Neural cell (in vitro differentiated cells): ENCODE results near the gene CATSPERB. TPM values are rescaled to one million over a fixed set of nuclear protein-coding genes. Genes with fewer than 3 reads are reported as not detected.

Experiments
- H2AFZ ChIP-seq: fragments of 200-600, 300-800 bp; sonication (generic), shearing (Covaris generic); 2 replicates; pipeline ENCODE4 v1.6.0; 2014; ENCODE audit warnings: low read depth, mild to moderate bottlenecking, antibody characterized with exemption, low read length, moderate library complexity
- H3F3A ChIP-seq: fragments of 200-600 bp; shearing (Covaris generic); 2 replicates; pipeline ENCODE4 v1.6.1; 2016; ENCODE audit warnings: mild to moderate bottlenecking, moderate library complexity, mixed read lengths, antibody characterized with exemption, low read length; ENCODE audit not compliant: insufficient read depth, poor library complexity, severe bottlenecking
- H3K27ac ChIP-seq: fragments of 200-600, 300-800 bp; sonication (generic), shearing (Covaris generic); 2 replicates; pipeline ENCODE4 v1.5.1; 2014; ENCODE audit warnings: mild to moderate bottlenecking, low read length, moderate library complexity
- H3K27me3 ChIP-seq: fragments of 300-800, 200-600 bp; sonication (generic), shearing (Covaris generic); 2 replicates; pipeline ENCODE4 v1.6.0; 2014; ENCODE audit warnings: mild to moderate bottlenecking, low read depth, low read length, moderate library complexity; ENCODE audit not compliant: insufficient read depth
- H3K36me3 ChIP-seq: fragments of 300-800, 200-600 bp; sonication (generic), shearing (Covaris generic); 2 replicates; pipeline ENCODE4 v1.5.1; 2014; ENCODE audit warnings: mild to moderate bottlenecking, antibody characterized with exemption, low read length, moderate library complexity; ENCODE audit not compliant: insufficient read depth
- H3K4me2 ChIP-seq: fragments of 300-800, 200-600 bp; sonication (generic), shearing (Covaris generic); 2 replicates; pipeline ENCODE4 v1.6.0; 2014; ENCODE audit warnings: mild to moderate bottlenecking, low read length
- H3K4me3 ChIP-seq: fragments of 300-800, 200-600 bp; sonication (generic), shearing (Covaris generic); 2 replicates; pipeline ENCODE4 v1.5.1; 2014; ENCODE audit warnings: mild to moderate bottlenecking, low read length, moderate library complexity
- H3K79me2 ChIP-seq: fragments of 200-600 bp; shearing (Covaris generic); replicated peaks from 2 replicates; pipeline ENCODE4 v1.6.0; 2014; ENCODE audit warnings: mild to moderate bottlenecking, low read length, moderate library complexity; ENCODE audit not compliant: insufficient read depth
- H3K9ac ChIP-seq: fragments of 300-800, 200-600 bp; sonication (generic), shearing (Covaris generic); 2 replicates; pipeline ENCODE4 v1.6.1; 2016; ENCODE audit warnings: mild to moderate bottlenecking, low read length, mixed read lengths
- H3K9me2 ChIP-seq: fragments of 200-600 bp; shearing (Covaris generic); 2 replicates; pipeline ENCODE4 v1.6.1; 2016; ENCODE audit warnings: mild to moderate bottlenecking, low read length, mixed read lengths; ENCODE audit not compliant: insufficient read depth
- H3K9me3 ChIP-seq: fragments of 200-600, 300-800 bp; sonication (generic), shearing (Covaris generic); 2 replicates; pipeline ENCODE4 v1.6.1; 2016; ENCODE audit warnings: mild to moderate bottlenecking, mixed run types, low read length, moderate library complexity, mixed read lengths
- H4K20me1 ChIP-seq: fragments of 200-600 bp; shearing (Covaris generic); 2 replicates; pipeline ENCODE4 v1.6.1; 2016; ENCODE audit warnings: mild to moderate bottlenecking, mixed run types; ENCODE audit not compliant: insufficient read depth
- CTCF ChIP-seq: fragments of 450-650 bp; IDR thresholded peaks from 2 replicates; pipeline ENCODE4 v1.5.1; 2014; ENCODE audit warnings: antibody characterized with exemption, mild to moderate bottlenecking, moderate library complexity; ENCODE audit not compliant: poor library complexity, severe bottlenecking
- EP300 ChIP-seq: fragments of 450-650 bp; conservative IDR thresholded peaks from 2 replicates; pipeline ENCODE4 v1.6.1; 2014; ENCODE audit warnings: antibody characterized with exemption, mild to moderate bottlenecking, moderate library complexity; ENCODE audit not compliant: poor library complexity, severe bottlenecking
- MXI1 ChIP-seq: fragments of 450-650 bp; conservative IDR thresholded peaks from 2 replicates; pipeline ENCODE4 v1.6.1; 2014; ENCODE audit warnings: antibody characterized with exemption, mild to moderate bottlenecking; ENCODE audit not compliant: poor library complexity, severe bottlenecking
- POLR2AphosphoS5 ChIP-seq: IDR thresholded peaks from 2 replicates; pipeline ENCODE4 v1.6.1; 2012
- RAD21 ChIP-seq: fragments of 450-650 bp; conservative IDR thresholded peaks from 2 replicates; pipeline ENCODE4 v1.6.1; 2014; ENCODE audit warnings: antibody characterized with exemption, mild to moderate bottlenecking, moderate library complexity
- SMC3 ChIP-seq: fragments of 450-650 bp; conservative IDR thresholded peaks from 2 replicates; pipeline ENCODE4 v1.6.1; 2014; ENCODE audit warnings: antibody characterized with exemption, mild to moderate bottlenecking, moderate library complexity; ENCODE audit not compliant: poor library complexity
- polyA plus RNA-seq: library from polyadenylated mRNA; depleted of rRNA; stranded (reverse); fragments of >200 nt; gene quantifications from 2 replicates; pipeline ENCODE4 v1.2.3, GENCODE V29; 2014
- TF ChIP-seq, protein P1 (sequence below): IDR thresholded peaks from 2 replicates; pipeline ENCODE4 v1.6.1; 2012; ENCODE audit warnings: borderline replicate concordance

Gene CATSPERB
- polyA plus RNA-seq, 1 donor from 2014 or later: not detected

DNA sequence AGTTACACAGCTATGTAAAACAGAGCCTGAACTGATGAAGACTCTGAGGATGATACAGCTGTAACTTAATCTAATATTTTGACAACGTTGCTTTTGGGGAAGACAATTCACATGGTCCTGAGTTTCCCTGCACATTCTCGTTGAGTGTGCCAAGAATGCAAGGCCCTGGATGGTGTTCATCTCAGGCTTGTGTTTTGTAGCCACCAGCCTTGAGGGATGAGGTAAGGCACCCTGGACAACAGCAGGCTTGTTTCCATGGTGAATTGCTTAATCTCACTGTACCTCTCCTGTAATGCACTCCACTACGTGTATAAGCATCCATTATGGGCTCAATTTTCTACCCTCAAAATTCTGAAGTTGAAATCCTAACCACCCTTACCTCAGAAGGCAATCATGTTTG lies 2.1 kb downstream of the CATSPERB start:
- H3K9ac ChIP-seq: no peak overlapping the region
- H2AFZ ChIP-seq: no peak overlapping the region
- no peak overlapping the region for H3K4me3 ChIP-seq
- TF ChIP-seq RAD21: no peak
- TF ChIP-seq MXI1: no peak
- no peak for TF ChIP-seq POLR2AphosphoS5
- TF ChIP-seq EP300: no peak
- TF ChIP-seq SMC3: no peak
- H3K79me2 ChIP-seq: no peaks in the 10 kb centered on the region
- H3K9me3 ChIP-seq: no peaks in the 10 kb centered on the region
- no peak overlapping the region for H3K4me2 ChIP-seq
- H3F3A ChIP-seq: no peaks in the 10 kb centered on the region
- no peaks in the 10 kb centered on the region for H3K27me3 ChIP-seq
- no peaks in the 10 kb centered on the region for H3K9me2 ChIP-seq
- H3K27ac ChIP-seq: no peak overlapping the region
- H4K20me1 ChIP-seq: no peaks in the 10 kb centered on the region
- H3K36me3 ChIP-seq: no peaks in the 10 kb centered on the region

GRCh38 chr14:91728616-91729183 lies 3.2 kb downstream of the CATSPERB start:
- H3K4me3 ChIP-seq: no peak overlapping the region
- H2AFZ ChIP-seq: no peak overlapping the region
- H3K9ac ChIP-seq: no peak overlapping the region
- H3K27me3 ChIP-seq: no peaks in the 10 kb centered on the region
- H3K9me2 ChIP-seq: no peaks in the 10 kb centered on the region
- no peaks in the 10 kb centered on the region for H3K36me3 ChIP-seq
- H3K9me3 ChIP-seq: no peaks in the 10 kb centered on the region
- no peak overlapping the region for H3K27ac ChIP-seq
- H3F3A ChIP-seq: no peaks in the 10 kb centered on the region
- H3K4me2 ChIP-seq: no peak overlapping the region
- no peak for TF ChIP-seq RAD21
- no peak for TF ChIP-seq POLR2AphosphoS5
- no peaks in the 10 kb centered on the region for H3K79me2 ChIP-seq
- H4K20me1 ChIP-seq: no peaks in the 10 kb centered on the region

DNA sequence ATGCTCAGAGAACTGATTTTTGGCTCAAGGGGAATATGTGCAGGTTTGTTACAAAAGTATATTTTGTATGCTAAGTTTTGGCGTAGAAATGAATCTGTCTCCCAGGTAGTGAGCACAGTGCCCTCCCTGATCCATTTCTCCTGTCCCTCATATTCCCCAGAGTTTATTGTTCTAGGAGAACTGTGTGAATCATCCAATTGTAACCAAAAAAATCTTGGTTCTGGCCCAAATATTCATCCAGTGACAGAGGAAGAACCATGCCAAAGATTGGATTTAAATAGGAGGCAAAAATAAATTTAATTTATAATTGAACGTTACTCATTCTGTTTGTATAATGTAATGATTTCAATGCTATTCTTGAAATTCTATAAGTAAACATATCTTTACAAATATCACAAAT lies 4.8 kb downstream of the CATSPERB start:
- H3K4me3 ChIP-seq: no peak overlapping the region
- H3K9me2 ChIP-seq: no peaks in the 10 kb centered on the region
- no peak for TF ChIP-seq SMC3
- no peak for TF ChIP-seq POLR2AphosphoS5
- TF ChIP-seq, protein P1, sequence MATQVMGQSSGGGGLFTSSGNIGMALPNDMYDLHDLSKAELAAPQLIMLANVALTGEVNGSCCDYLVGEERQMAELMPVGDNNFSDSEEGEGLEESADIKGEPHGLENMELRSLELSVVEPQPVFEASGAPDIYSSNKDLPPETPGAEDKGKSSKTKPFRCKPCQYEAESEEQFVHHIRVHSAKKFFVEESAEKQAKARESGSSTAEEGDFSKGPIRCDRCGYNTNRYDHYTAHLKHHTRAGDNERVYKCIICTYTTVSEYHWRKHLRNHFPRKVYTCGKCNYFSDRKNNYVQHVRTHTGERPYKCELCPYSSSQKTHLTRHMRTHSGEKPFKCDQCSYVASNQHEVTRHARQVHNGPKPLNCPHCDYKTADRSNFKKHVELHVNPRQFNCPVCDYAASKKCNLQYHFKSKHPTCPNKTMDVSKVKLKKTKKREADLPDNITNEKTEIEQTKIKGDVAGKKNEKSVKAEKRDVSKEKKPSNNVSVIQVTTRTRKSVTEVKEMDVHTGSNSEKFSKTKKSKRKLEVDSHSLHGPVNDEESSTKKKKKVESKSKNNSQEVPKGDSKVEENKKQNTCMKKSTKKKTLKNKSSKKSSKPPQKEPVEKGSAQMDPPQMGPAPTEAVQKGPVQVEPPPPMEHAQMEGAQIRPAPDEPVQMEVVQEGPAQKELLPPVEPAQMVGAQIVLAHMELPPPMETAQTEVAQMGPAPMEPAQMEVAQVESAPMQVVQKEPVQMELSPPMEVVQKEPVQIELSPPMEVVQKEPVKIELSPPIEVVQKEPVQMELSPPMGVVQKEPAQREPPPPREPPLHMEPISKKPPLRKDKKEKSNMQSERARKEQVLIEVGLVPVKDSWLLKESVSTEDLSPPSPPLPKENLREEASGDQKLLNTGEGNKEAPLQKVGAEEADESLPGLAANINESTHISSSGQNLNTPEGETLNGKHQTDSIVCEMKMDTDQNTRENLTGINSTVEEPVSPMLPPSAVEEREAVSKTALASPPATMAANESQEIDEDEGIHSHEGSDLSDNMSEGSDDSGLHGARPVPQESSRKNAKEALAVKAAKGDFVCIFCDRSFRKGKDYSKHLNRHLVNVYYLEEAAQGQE: no peak
- no peak for TF ChIP-seq CTCF
- H4K20me1 ChIP-seq: no peaks in the 10 kb centered on the region
- H3K9ac ChIP-seq: no peak overlapping the region
- H3K4me2 ChIP-seq: no peak overlapping the region
- H3K36me3 ChIP-seq: no peaks in the 10 kb centered on the region
- H3K27ac ChIP-seq: no peak overlapping the region
- no peaks in the 10 kb centered on the region for H3K27me3 ChIP-seq
- no peaks in the 10 kb centered on the region for H3F3A ChIP-seq
- H3K79me2 ChIP-seq: no peaks in the 10 kb centered on the region
- H2AFZ ChIP-seq: no peak overlapping the region
- H3K9me3 ChIP-seq: no peaks in the 10 kb centered on the region
